Measurements from ENCODE around the gene BCL11A.

Gene BCL11A

GRCh38 chr2:60505240-60505879 is 48.1 kb downstream of the BCL11A start:
- DNase-seq (ENCODE audit: low spot score), result no peak

GRCh38 chr2:60504049-60504448 is 49.4 kb downstream of the BCL11A start:
- DNase-seq (ENCODE audit: low spot score), result no peak

DNA sequence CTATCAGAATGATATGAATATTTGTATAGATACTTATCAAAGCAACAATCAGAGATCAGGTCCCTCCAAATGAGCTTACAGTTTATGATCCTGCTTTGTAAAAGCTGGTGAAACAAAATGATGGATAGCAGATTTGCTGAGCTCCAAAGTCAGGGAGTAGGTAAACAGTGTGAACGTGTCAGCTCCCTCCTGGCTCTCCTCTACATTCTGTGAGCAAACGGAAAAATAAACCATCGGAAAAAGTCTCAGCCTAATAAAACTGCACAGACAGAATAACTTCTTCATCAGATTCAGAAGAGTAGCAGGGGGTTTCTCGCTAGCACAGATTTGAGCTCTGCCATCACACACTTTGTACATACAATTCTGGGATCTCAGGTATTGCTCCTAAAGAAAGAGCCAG is 51.3 kb downstream of the BCL11A start:
- no peak for DNase-seq (ENCODE audit: low spot score)

DNA sequence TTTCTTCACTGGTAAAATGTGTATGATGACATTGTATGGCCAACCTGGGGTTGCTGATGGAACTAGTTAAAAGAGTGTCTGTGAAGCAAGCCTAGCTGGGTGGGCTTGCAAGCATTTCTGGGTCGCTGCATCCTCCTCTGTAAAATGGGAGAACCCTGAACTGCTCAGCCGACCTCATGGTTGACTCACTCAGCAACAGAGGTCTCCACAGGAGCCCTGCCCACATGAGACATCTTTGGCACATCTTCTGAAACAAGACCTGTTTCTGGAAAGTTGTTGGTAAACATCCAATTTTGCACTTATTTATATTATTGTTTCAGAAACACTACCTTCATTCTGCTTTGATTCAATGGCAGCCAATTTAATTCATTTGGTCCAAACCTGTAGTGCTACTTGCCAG is 52.6 kb downstream of the BCL11A start:
- DNase-seq (ENCODE audit: low spot score), result no peak

- DNase-seq (ENCODE audit: low spot score), result no peak
Measured at GRCh38 chr2:60499651-60500265, 53.7 kb downstream of the BCL11A start.

- DNase-seq (ENCODE audit: low spot score), result no peak
Measured at GRCh38 chr2:60498816-60499429, 54.5 kb downstream of the BCL11A start.

DNA sequence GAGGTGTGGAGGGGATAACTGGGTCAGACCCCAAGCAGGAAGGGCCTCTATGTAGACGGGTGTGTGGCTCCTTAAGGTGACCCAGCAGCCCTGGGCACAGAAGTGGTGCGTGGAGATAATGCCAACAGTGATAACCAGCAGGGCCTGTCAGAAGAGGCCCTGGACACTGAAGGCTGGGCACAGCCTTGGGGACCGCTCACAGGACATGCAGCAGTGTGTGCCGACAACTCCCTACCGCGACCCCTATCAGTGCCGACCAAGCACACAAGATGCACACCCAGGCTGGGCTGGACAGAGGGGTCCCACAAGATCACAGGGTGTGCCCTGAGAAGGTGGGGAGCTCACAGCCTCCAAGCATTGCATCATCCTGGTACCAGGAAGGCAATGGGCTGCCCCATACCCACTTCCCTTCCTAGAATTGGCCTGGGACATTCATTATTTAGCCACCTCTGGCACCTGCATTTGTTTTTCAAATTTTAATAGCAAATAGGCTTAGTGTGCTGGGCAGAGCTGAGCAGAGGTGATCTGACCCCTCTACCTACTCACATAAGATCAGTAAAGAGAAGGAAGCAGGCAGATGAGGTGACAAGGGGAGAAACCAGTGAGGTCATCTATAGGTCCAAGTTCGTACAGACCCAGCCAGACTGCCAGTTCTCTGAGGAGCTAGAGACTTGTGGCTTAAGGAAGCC is 55.2 kb downstream of the BCL11A start:
- DNase-seq (ENCODE audit: low spot score), result no peak

DNA sequence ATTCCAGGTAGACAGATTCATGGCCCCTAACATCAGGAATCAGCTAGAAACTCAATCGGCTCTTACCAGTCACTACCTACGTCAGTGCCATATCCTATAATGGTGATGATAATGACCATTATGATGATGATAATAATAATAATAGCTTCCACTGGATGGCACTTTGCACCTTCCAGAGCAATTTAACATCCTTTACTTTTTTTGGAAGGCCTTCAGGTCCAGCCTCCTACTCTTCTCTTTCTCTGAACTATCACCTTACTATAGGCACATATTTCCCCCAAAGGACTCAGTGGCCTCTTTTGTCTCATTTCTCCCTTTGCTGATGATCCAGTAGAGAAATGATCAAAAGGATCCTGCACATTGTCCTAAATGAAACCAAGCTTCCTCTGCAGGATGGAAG is 56.0 kb downstream of the BCL11A start:
- DNase-seq (ENCODE audit: low spot score), result no peak

- no peak for DNase-seq (ENCODE audit: low spot score)
Measured at GRCh38 chr2:60496956-60497355, 56.5 kb downstream of the BCL11A start.

DNA sequence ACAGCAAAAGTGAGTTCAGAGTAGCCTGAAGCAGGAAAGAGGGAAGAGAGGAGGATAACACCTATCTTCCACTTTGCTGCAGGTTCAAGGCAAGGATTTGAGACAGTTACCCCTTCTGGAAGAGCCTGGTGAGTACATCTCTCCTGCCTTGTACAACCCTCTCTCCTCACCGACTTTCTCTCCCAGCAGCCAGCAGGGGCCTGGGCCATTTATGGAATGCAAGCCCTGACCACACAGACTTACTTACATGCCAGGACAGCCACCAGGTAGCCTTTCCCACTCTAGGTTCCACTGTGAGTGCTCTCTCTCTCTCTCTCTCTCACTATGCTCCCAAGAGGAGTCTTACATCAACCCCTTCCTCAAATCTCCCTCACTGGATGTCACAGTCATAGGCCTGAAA is 57.0 kb downstream of the BCL11A start:
- DNase-seq (ENCODE audit: low spot score), result peak; percentile 25

DNA sequence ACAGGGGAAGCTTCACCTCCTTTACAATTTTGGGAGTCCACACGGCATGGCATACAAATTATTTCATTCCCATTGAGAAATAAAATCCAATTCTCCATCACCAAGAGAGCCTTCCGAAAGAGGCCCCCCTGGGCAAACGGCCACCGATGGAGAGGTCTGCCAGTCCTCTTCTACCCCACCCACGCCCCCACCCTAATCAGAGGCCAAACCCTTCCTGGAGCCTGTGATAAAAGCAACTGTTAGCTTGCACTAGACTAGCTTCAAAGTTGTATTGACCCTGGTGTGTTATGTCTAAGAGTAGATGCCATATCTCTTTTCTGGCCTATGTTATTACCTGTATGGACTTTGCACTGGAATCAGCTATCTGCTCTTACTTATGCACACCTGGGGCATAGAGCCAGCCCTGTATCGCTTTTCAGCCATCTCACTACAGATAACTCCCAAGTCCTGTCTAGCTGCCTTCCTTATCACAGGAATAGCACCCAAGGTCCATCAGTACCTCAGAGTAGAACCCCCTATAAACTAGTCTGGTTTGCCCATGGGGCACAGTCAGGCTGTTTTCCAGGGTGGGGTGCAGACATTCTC is 58.3 kb downstream of the BCL11A start:
- DNase-seq (ENCODE audit: low spot score), result no peak

DNA sequence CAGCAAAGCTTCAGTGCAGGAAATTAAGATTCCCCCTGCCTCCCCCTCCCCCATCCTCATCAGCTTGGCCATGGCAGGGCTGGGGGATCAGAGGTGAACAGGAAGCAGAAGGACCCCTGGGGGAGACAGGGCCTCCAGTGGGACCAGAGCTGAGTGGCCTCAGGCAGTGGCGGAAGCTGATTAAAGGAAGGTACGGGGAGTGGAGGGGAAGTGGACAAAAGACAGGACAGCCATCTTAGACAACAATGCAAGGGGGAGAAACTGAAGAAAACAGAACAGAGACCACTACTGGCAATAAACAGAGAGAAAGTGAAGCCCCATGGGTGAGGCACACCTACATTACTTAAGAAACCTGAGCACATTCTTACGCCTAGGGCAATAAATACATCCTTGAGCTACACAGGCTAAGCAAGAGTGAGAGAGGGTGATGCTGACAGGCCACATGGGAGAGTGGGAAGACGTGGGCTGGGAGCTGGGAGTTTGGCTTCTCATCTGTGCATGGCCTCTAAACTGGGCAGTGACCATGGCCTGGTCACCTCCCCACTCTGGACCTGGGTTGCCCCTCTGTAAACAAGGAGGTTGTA is 59.6 kb downstream of the BCL11A start:
- DNase-seq (ENCODE audit: low spot score), result no peak

GRCh38 chr2:60492548-60492947 is 60.9 kb downstream of the BCL11A start:
- DNase-seq (ENCODE audit: low spot score), result no peak

DNA sequence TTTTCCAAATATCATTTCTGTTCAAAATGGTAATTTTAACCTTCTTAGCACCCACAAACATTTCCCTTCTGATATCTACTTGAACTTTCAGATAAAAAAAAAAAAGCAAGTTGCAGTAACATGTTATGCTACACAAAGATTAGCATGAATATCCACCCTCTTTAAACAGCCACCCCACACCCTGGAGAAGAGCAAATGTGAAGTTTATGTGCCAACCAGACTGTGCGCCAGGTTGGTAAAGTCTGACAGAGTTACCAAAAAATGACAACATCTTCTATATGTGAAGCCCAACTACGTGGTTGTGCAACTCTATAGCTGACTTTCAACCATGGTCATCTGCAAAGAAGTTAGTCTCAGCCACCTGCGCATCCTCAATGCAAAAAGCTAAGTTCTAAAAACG is 62.6 kb downstream of the BCL11A start:
- no peak for DNase-seq (ENCODE audit: low spot score)

- DNase-seq (ENCODE audit: low spot score), result no peak
Measured at GRCh38 chr2:60490441-60490840, 63.0 kb downstream of the BCL11A start.

DNA sequence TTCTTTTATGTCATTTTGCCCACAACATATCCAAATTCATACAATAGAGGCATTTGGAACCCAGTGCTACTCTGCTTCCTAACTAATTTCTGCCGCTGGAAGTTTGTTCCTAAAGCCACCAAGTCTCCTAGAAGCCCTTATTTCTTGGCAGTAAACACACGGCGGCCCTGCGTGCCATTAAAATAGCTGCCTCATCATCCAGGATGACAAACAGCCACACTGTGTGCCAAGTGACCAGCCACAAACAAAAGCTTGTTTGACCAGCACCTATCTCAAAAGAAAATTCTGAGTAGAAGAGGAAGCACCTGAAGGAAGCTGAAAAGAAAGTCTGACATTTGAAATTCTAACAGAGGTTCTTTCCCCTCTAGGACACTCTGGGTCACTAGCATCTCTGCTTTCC is 64.2 kb downstream of the BCL11A start:
- DNase-seq (ENCODE audit: low spot score), result no peak

GRCh38 chr2:60488291-60488690 is 65.2 kb downstream of the BCL11A start:
- DNase-seq (ENCODE audit: low spot score), result no peak

GRCh38 chr2:60487174-60487573 is 66.3 kb downstream of the BCL11A start:
- DNase-seq (ENCODE audit: low spot score), result no peak

- no peak for DNase-seq (ENCODE audit: low spot score)
Measured at GRCh38 chr2:60486551-60486950, 66.9 kb downstream of the BCL11A start.

DNA sequence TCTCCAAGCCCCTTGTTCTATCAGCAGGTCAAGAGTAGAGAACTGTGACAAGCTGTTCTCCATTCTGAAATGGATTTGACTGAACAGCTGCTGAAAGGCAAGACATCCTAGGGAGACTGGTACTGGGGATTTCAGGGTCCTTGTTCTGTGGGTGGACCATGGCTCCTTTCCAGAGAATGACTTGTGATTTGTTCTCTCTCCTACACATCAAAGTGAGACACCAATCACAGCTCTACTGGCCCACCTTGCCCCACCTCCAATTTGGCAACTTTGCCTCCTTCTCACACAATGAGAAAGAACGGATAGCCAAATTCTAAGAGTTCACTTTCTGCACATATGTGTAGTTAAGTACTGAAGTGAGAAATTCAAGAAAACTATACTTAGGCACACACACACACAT is 67.4 kb downstream of the BCL11A start:
- no peak for DNase-seq (ENCODE audit: low spot score)

DNA sequence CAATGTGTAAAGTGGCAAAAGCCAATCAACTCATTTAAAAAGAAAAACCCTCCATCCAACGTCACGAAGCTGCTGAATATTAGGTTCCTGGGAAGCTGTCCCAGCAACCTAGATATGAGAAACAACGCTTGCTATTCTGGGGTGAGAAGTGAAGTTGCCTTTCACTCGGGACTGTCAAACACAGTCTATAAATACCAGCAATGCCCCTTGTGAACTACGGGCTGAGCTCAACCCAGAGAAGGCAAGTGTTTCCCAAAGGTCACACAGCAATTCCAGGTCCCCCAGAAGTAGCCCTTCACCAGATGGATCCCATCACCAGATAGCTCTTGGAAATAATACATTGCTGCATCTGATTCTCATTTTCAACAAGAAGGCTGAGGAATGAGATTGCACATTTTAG is 67.9 kb downstream of the BCL11A start:
- no peak for DNase-seq (ENCODE audit: low spot score)

GRCh38 chr2:60485055-60485454 is 68.4 kb downstream of the BCL11A start:
- DNase-seq (ENCODE audit: low spot score), result no peak

Measured in SW480 (cell line).